Fibroblast of pulmonary artery (primary cell): Measurements from ENCODE around the gene ATP13A4.

Source experiments
- DNase-seq: peaks from one replicate; pipeline ENCODE4 v3.0.0-alpha.2; 2010; ENCODE audit warnings: low read depth
- H3K4me3 ChIP-seq: replicated peaks from 2 replicates; pipeline ENCODE4 v1.5.1; 2011; ENCODE audit warnings: low read depth, mild to moderate bottlenecking, control low read depth, low read length, moderate library complexity
- CTCF ChIP-seq: IDR thresholded peaks from 2 replicates; pipeline ENCODE4 v1.5.1; 2011; ENCODE audit warnings: mild to moderate bottlenecking, control low read depth, low read length, inconsistent platforms; ENCODE audit errors: missing control alignments

ATP13A4 gene

GRCh38 chr3:193554811-193555210 lies at the start of gene ATP13A4:
ATP13A4 (minus strand) TSS chr3:193554895; CDS start chr3:193554799, 96 bp downstream.
- no peak within 1 kb of the TSS for H3K4me3 ChIP-seq
- no peak for DNase-seq
- no peak for TF ChIP-seq CTCF

GRCh38 chr3:193599393-193599792 lies 44.7 kb upstream of the ATP13A4 start:
- H3K4me3 ChIP-seq: no peak overlapping the region

GRCh38 chr3:193598202-193598601 lies 43.5 kb upstream of the ATP13A4 start:
- H3K4me3 ChIP-seq: no peak overlapping the region

More at GRCh38 chr3:193599393-193599792, 44.7 kb upstream of the ATP13A4 start:
- no peak for DNase-seq
- TF ChIP-seq CTCF: no peak

GRCh38 chr3:193595939-193596487 lies 41.3 kb upstream of the ATP13A4 start:
- TF ChIP-seq CTCF: no peak
- DNase-seq: no peak
- no peak overlapping the region for H3K4me3 ChIP-seq

More at GRCh38 chr3:193598202-193598601, 43.5 kb upstream of the ATP13A4 start:
- no peak for TF ChIP-seq CTCF
- no peak for DNase-seq

GRCh38 chr3:193594946-193595689 lies 40.4 kb upstream of the ATP13A4 start:
- DNase-seq: peak; percentile 32

GRCh38 chr3:193593668-193594030 lies 39.0 kb upstream of the ATP13A4 start:
- peak overlapping the region; percentile 92 for H3K4me3 ChIP-seq
- no peak for TF ChIP-seq CTCF
- DNase-seq: peak; percentile 27

More at GRCh38 chr3:193594946-193595689, 40.4 kb upstream of the ATP13A4 start:
- no peak for TF ChIP-seq CTCF
- peak overlapping the region; percentile 13 for H3K4me3 ChIP-seq
